Choroid plexus epithelial cell (primary cell): Measurements from ENCODE around the gene RNU6-8.
A peak's percentile ranks its signal among the peaks of the same experiment; 100 is the strongest.

Source experiments
- DNase-seq: peaks from one replicate; pipeline ENCODE4 v3.0.0-alpha.2; 2010; ENCODE audit warnings: low read depth
- H3K4me3 ChIP-seq: 2 replicates; pipeline ENCODE4 v1.5.1; 2011; ENCODE audit warnings: low read depth, mild to moderate bottlenecking, control low read depth, low read length, moderate library complexity
- CTCF ChIP-seq: conservative IDR thresholded peaks from 2 replicates; pipeline ENCODE4 v1.5.1; 2011; ENCODE audit warnings: low read depth, mild to moderate bottlenecking, control low read depth, inconsistent platforms, low read length, moderate library complexity

RNU6-8 gene

GRCh38 chr14:32225378-32225920, 22.4 kb upstream of the RNU6-8 start:
- H3K4me3 ChIP-seq = no peak overlapping the region
- no peak for DNase-seq
- no peak for TF ChIP-seq CTCF

- H3K4me3 ChIP-seq = no peak overlapping the region
- peak; percentile 90 for DNase-seq
- peak; percentile 76 for TF ChIP-seq CTCF
Measured at GRCh38 chr14:32224737-32225377, 21.8 kb upstream of the RNU6-8 start.

GRCh38 chr14:32217301-32217700, 14.2 kb upstream of the RNU6-8 start:
- no peak for TF ChIP-seq CTCF

GRCh38 chr14:32212833-32213232, 9.8 kb upstream of the RNU6-8 start:
- no peak for TF ChIP-seq CTCF
- no peak for DNase-seq
- no peak overlapping the region for H3K4me3 ChIP-seq

More at GRCh38 chr14:32217301-32217700, 14.2 kb upstream of the RNU6-8 start:
- H3K4me3 ChIP-seq = no peak overlapping the region
- DNase-seq = no peak

- TF ChIP-seq CTCF = no peak
Measured at GRCh38 chr14:32211068-32211404, 8.0 kb upstream of the RNU6-8 start.

GRCh38 chr14:32209471-32209870, 6.4 kb upstream of the RNU6-8 start:
- no peak for DNase-seq
- no peak overlapping the region for H3K4me3 ChIP-seq
- no peak for TF ChIP-seq CTCF

More at GRCh38 chr14:32211068-32211404, 8.0 kb upstream of the RNU6-8 start:
- no peak for DNase-seq
- H3K4me3 ChIP-seq = no peak overlapping the region

GRCh38 chr14:32208490-32208889, 5.4 kb upstream of the RNU6-8 start:
- TF ChIP-seq CTCF = no peak
- no peak overlapping the region for H3K4me3 ChIP-seq
- no peak for DNase-seq
